H1 (cell line): ENCODE measurements around the gene CPEB3. TPM values are rescaled to one million over a fixed set of nuclear protein-coding genes. Genes with fewer than 3 reads are reported as not detected.

Experiments used
- CTCF ChIA-PET: fragments of 300-600 bp; sonication (Branson Sonifier 250); formaldehyde crosslinking; loops from one replicate; lab custom pipeline; 2021; ENCODE audit not compliant: partially characterized antibody; lab: Charles Lee
- POLR2A ChIA-PET: fragments of 300-600 bp; sonication (Branson Sonifier 250); formaldehyde crosslinking; loops from one replicate; lab custom pipeline; 2021; ENCODE audit warnings: inconsistent platforms; ENCODE audit not compliant: partially characterized antibody; lab: Charles Lee
- DNase-seq, 2 experiments: peaks; one replicate each; pipeline versions ENCODE4 v3.0.0 to v3.0.0-alpha.2; 2010 to 2022; ENCODE audit warnings: low spot score in 2 of 2, low read depth in 1 of 2, mixed read lengths in 1 of 2
- FAIRE-seq: peaks from 2 replicates; lab custom pipeline; 2011; peaks lifted over from hg19 to GRCh38; lab: Jason Lieb, UNC
- H2AFZ ChIP-seq: 2 replicates; pipeline ENCODE4 v1.8.1; 2012; ENCODE audit warnings: low read length, inconsistent platforms
- H2AK5ac ChIP-seq: 2 replicates; pipeline ENCODE4 v1.6.1; 2013; ENCODE audit warnings: low read depth, low read length
- H2BK120ac ChIP-seq: replicated peaks from 2 replicates; pipeline ENCODE3; 2013; ENCODE audit warnings: low read depth, low read length, inconsistent platforms
- H2BK12ac ChIP-seq: 2 replicates; pipeline ENCODE4 v1.6.1; 2013; ENCODE audit warnings: low read depth, low read length
- H2BK15ac ChIP-seq: 2 replicates; pipeline ENCODE4 v1.6.1; 2013; ENCODE audit warnings: low read length
- H2BK20ac ChIP-seq: 2 replicates; pipeline ENCODE4 v1.6.1; 2013; ENCODE audit warnings: low read length
- H2BK5ac ChIP-seq: 2 replicates; pipeline ENCODE4 v1.6.1; 2013; ENCODE audit warnings: low read depth, low read length
- H3K14ac ChIP-seq: 2 replicates; pipeline ENCODE4 v1.6.1; 2013; ENCODE audit warnings: inconsistent platforms; ENCODE audit not compliant: insufficient read length
- H3K18ac ChIP-seq: 2 replicates; pipeline ENCODE4 v1.6.1; 2013; ENCODE audit warnings: low read length; ENCODE audit errors: extremely low read depth
- H3K23ac ChIP-seq: 2 replicates; pipeline ENCODE4 v1.6.1; 2013; ENCODE audit warnings: inconsistent platforms; ENCODE audit not compliant: insufficient read length
- H3K23me2 ChIP-seq: 2 replicates; pipeline ENCODE4 v1.6.1; 2013; ENCODE audit warnings: low read depth, low read length
- H3K27ac ChIP-seq: 2 replicates; pipeline ENCODE4 v1.6.1; 2011; ENCODE audit warnings: low read depth, low read length, inconsistent platforms
- H3K27me3 ChIP-seq, 4 experiments: replicated peaks in 1 of 4; 1 replicate in 1 of 4; 2 replicates in 3 of 4; pipeline versions ENCODE4 v1.6.1 to v1.8.1; 2011 to 2013; ENCODE audit warnings: low read length in 3 of 4, mild to moderate bottlenecking in 3 of 4, inconsistent platforms in 2 of 4, mixed read lengths in 2 of 4, moderate library complexity in 1 of 4; ENCODE audit not compliant: control insufficient read depth in 3 of 4, insufficient read depth in 3 of 4; ENCODE audit errors: extremely low read depth in 1 of 4
- H3K36me3 ChIP-seq, 4 experiments: 2 replicates each; pipeline versions ENCODE4 v1.6.1 to v1.8.1; 2011 to 2013; ENCODE audit warnings: mild to moderate bottlenecking in 4 of 4, low read length in 3 of 4, moderate library complexity in 2 of 4, control low read depth in 1 of 4, inconsistent platforms in 1 of 4; ENCODE audit not compliant: insufficient read depth in 4 of 4, control insufficient read depth in 2 of 4
- H3K4ac ChIP-seq: replicated peaks from 2 replicates; pipeline ENCODE3; 2013; ENCODE audit warnings: low read length, low read depth, mixed read lengths, inconsistent platforms; ENCODE audit not compliant: insufficient read length
- H3K4me1 ChIP-seq, 4 experiments: replicated peaks in 1 of 4; 1 replicate in 1 of 4; 2 replicates in 3 of 4; pipeline versions ENCODE4 v1.6.1 to v1.8.1; 2011 to 2013; ENCODE audit warnings: low read length in 3 of 4, inconsistent platforms in 2 of 4, mixed read lengths in 1 of 4; ENCODE audit not compliant: insufficient read depth in 4 of 4, control insufficient read depth in 3 of 4
- H3K4me2 ChIP-seq, 2 experiments: 2 replicates each; pipeline versions ENCODE4 v1.6.1 to v1.8.1; 2011 to 2013; ENCODE audit warnings: low read depth in 2 of 2, low read length in 2 of 2, control low read depth in 1 of 2, inconsistent platforms in 1 of 2, mild to moderate bottlenecking in 1 of 2; ENCODE audit not compliant: insufficient read depth in 1 of 2
- H3K4me3 ChIP-seq, 4 experiments: fragments of 200-600, 300-600 bp in 1 of 4; sonication (generic), shearing (Covaris generic), sonication (Bioruptor Twin) in 1 of 4; 2 replicates each; pipeline versions ENCODE4 v1.5.1 to v1.8.1; 2011 to 2016; ENCODE audit warnings: low read length in 4 of 4, low read depth in 3 of 4, control low read depth in 2 of 4, inconsistent platforms in 2 of 4, mild to moderate bottlenecking in 2 of 4, mixed read lengths in 1 of 4, moderate library complexity in 1 of 4; ENCODE audit not compliant: insufficient read depth in 2 of 4; ENCODE audit errors: extremely low read depth in 1 of 4
- H3K56ac ChIP-seq: replicated peaks from 2 replicates; pipeline ENCODE3; 2013; ENCODE audit warnings: low read depth, mild to moderate bottlenecking, mixed read lengths, low read length, inconsistent platforms; ENCODE audit not compliant: insufficient read length
- H3K79me1 ChIP-seq: 2 replicates; pipeline ENCODE4 v1.6.1; 2013; ENCODE audit warnings: low read depth, low read length, control low read depth
- H3K79me2 ChIP-seq, 2 experiments: 2 replicates each; pipeline versions ENCODE4 v1.6.1 to v1.8.1; 2012 to 2013; ENCODE audit warnings: low read length in 2 of 2, mild to moderate bottlenecking in 2 of 2, inconsistent platforms in 1 of 2; ENCODE audit not compliant: insufficient read depth in 2 of 2, control insufficient read depth in 1 of 2
- H3K9ac ChIP-seq, 4 experiments: replicated peaks in 1 of 4; 1 replicate in 1 of 4; 2 replicates in 3 of 4; pipeline versions ENCODE4 v1.6.1 to v1.8.1; 2011 to 2013; ENCODE audit warnings: low read depth in 3 of 4, low read length in 3 of 4, control low read depth in 2 of 4, mild to moderate bottlenecking in 2 of 4, moderate library complexity in 2 of 4, inconsistent platforms in 1 of 4; ENCODE audit errors: extremely low read depth in 1 of 4
- H3K9me3 ChIP-seq, 2 experiments: 2 replicates each; pipeline versions ENCODE4 v1.6.1 to v1.8.1; 2012 to 2013; ENCODE audit warnings: mild to moderate bottlenecking in 2 of 2, moderate library complexity in 2 of 2, control low read depth in 1 of 2, inconsistent platforms in 1 of 2, low read depth in 1 of 2, low read length in 1 of 2, mixed read lengths in 1 of 2; ENCODE audit not compliant: insufficient read depth in 2 of 2
- H4K20me1 ChIP-seq, 2 experiments: replicated peaks in 1 of 2; 2 replicates each; pipeline versions ENCODE3 to v1.8.1; 2011 to 2013; ENCODE audit warnings: inconsistent platforms in 2 of 2, low read length in 2 of 2, mild to moderate bottlenecking in 1 of 2; ENCODE audit not compliant: insufficient read depth in 2 of 2, control insufficient read depth in 1 of 2
- H4K5ac ChIP-seq: 2 replicates; pipeline ENCODE4 v1.6.1; 2013; ENCODE audit warnings: low read length, low read depth, mixed read lengths, inconsistent platforms; ENCODE audit not compliant: insufficient read length
- H4K8ac ChIP-seq: 2 replicates; pipeline ENCODE4 v1.8.0; 2013; ENCODE audit warnings: mild to moderate bottlenecking, moderate library complexity, low read length, inconsistent platforms; ENCODE audit not compliant: insufficient read depth; ENCODE audit errors: extremely low read depth
- H4K91ac ChIP-seq: replicated peaks from 2 replicates; pipeline ENCODE3; 2013; ENCODE audit warnings: low read length, mixed read lengths, inconsistent platforms; ENCODE audit not compliant: insufficient read length
- HDAC2 ChIP-seq, 2 experiments: fragments of 300-600 bp in 1 of 2; sonication (generic) in 1 of 2; IDR thresholded peaks; 2 replicates each; pipeline ENCODE4 v1.6.1; 2011 to 2012; ENCODE audit warnings: low read depth in 2 of 2, low read length in 2 of 2, mild to moderate bottlenecking in 2 of 2, moderate library complexity in 2 of 2, borderline replicate concordance in 1 of 2, inconsistent platforms in 1 of 2
- KDM5A ChIP-seq: fragments of 200-600 bp; IDR thresholded peaks from 2 replicates; pipeline ENCODE4 v1.7.1; 2012; ENCODE audit warnings: mild to moderate bottlenecking, low read length, inconsistent platforms, mixed read lengths
- RAD21 ChIP-seq, 2 experiments: IDR thresholded peaks in 1 of 2; conservative IDR thresholded peaks in 1 of 2; 2 replicates each; pipeline ENCODE4 v1.6.1; 2011; ENCODE audit warnings: low read depth in 2 of 2, low read length in 2 of 2, improper control_type of control experiment in 1 of 2, inconsistent platforms in 1 of 2, mild to moderate bottlenecking in 1 of 2, moderate library complexity in 1 of 2
- WGBS, 2 experiments: shearing (Covaris generic) in 1 of 2; methylation state at CpG; one replicate each; pipeline versions ENCODE4 v1.1.6 to v1.1.7; 2013 to 2015; ENCODE audit warnings: low lambda C conversion rate in 2 of 2, mixed read lengths in 2 of 2, inconsistent platforms in 1 of 2, low coverage in 1 of 2, missing lambda C conversion rate in 1 of 2; ENCODE audit not compliant: insufficient replicate concordance in 2 of 2, insufficient coverage in 1 of 2, insufficient read length in 1 of 2; ENCODE audit errors: extremely low coverage in 1 of 2, missing lambda C conversion rate in 1 of 2; 5-methylcytosine and 5-hydroxymethylcytosine counted together
- polyA plus RNA-seq, 7 experiments: library from polyadenylated mRNA; depleted of rRNA in 3 of 7; stranded (reverse) in 5 of 7; unstranded in 2 of 7; fragments of >200 nt in 5 of 7; fragments of 200-250 nt in 2 of 7; gene quantifications; 1 replicate in 5 of 7; 2 replicates in 1 of 7; 4 replicates in 1 of 7; pipeline versions ENCODE4 v1.2.1 to v1.2.3, GENCODE V29; 2011 to 2013; ENCODE audit warnings: missing spikeins in 2 of 7, mixed read lengths in 2 of 7
- total RNA-seq: library from RNA; stranded (reverse); fragmentation: NEBNext Ultra II Directional; extraction: Animal tissue kit (Norgen Biotek cat#: 25700); gene quantifications from 2 replicates; pipeline ENCODE4 v1.2.1, GENCODE V29; 2021

The CPEB3 gene
- total and polyA plus RNA-seq, 2 of the 8 experiments (the other 6 are each of a cell fraction or from before 2014, with no cell fraction given): 0.39 to 1.7 TPM

DNA sequence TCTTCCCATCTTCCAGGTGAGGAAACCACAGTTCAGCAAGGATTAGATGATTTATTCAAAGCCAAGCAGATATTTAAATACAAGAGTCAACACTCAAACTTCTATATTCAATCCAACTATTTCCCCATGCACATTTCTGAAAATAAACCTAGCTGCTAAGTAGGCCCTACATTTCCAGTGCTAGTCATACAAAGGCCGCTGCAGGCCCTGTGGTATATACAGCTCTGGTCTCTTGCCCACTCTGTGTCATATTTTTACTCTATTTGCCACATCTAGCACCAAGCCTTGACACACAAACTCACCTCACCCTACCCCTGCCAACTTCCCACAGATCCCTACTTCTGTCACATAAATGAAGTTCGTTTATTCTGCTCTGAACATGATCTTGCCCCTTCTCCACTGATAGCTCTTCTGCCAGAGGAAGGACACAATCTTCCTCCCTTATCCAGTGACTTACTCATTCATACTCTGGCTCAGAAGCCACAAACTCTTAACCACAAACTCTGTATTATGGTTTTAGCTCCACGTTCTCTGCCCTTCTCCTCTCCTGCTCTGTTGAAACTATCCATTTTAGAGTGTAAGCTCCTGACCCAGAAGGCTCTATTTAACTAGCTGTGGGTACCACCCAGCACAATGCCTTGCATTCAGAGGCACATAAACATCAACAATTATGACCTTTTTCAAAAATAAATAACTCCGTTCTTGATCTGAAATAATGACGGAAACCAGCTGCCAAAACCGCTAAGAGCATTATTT is 180.7 kb downstream of the CPEB3 start:
- H4K91ac ChIP-seq: no peak overlapping the region
- CTCF ChIA-PET: interaction anchor here (0.6 to 1.9 kb wide), 6 partner anchors 16 to 362 kb away, joined by 3 to 5 read pairs (median 4); no protein-coding TSS in a partner anchor
- WGBS, 2 experiments: 92% methylated on average over 6 of the region's 6 CpGs; no CpG with 5 or more reads in 1 of the 2 experiments
- H3K4me1 ChIP-seq: no peaks in the 10 kb centered on the region
- TF ChIP-seq HDAC2 (IDR thresholded peaks at IDR 0.05; ENCODE audit: borderline replicate concordance in 1 of 2, low read depth in 2 of 2, low read length in 2 of 2) (no peak), RAD21 (IDR thresholded peaks at IDR 0.05 in 1 of 2, conservative IDR thresholded peaks at IDR 0.05 in 1 of 2; ENCODE audit: low read depth in 2 of 2, low read length in 2 of 2) (no peak), KDM5A (no peak)
- H2AFZ ChIP-seq: no peak overlapping the region
- H4K8ac ChIP-seq: no peak overlapping the region
- H4K20me1 ChIP-seq: no peaks in the 10 kb centered on the region
- no peaks in the 10 kb centered on the region for H3K23me2 ChIP-seq
- FAIRE-seq (no peak), DNase-seq (no peak)
- no peak overlapping the region for H2BK120ac ChIP-seq
- peaks cover 0 to 3% (median 0%) of the 10 kb centered on the region in 4 experiments; a peak in 1 of 7 replicates for H3K27me3 ChIP-seq
- H3K36me3 ChIP-seq: no peaks in the 10 kb centered on the region
- H2BK12ac ChIP-seq: no peak overlapping the region
- H3K27ac ChIP-seq: no peak overlapping the region
- no peaks in the 10 kb centered on the region; the same call in 1 of the 2 replicates for H3K79me1 ChIP-seq
- H3K4me2 ChIP-seq: no peak overlapping the region
- no peaks in the 10 kb centered on the region for H3K9me3 ChIP-seq
- H3K56ac ChIP-seq: no peak overlapping the region
- H3K23ac ChIP-seq: no peak overlapping the region
- POLR2A ChIA-PET: no interaction called here
- H2BK5ac ChIP-seq: no peak overlapping the region
- H2BK15ac ChIP-seq: no peak overlapping the region
- H3K14ac ChIP-seq: no peak overlapping the region
- H3K18ac ChIP-seq: no peak overlapping the region
- H3K79me2 ChIP-seq: no peaks in the 10 kb centered on the region
- no peak overlapping the region for H3K4ac ChIP-seq
- H2AK5ac ChIP-seq: no peak overlapping the region
- no peak overlapping the region for H4K5ac ChIP-seq
- H3K4me3 ChIP-seq: no peak overlapping the region
- no peak overlapping the region for H2BK20ac ChIP-seq
- no peak overlapping the region for H3K9ac ChIP-seq
